Measurements from ENCODE around the gene RHOBTB1. TPM values are rescaled to one million over a fixed set of nuclear protein-coding genes. Genes with fewer than 3 reads are reported as not detected.

The RHOBTB1 gene
- polyA plus RNA-seq, 2 donors, result 0.73 to 0.77 TPM

GRCh38 chr10:60967854-60968484, 24.0 kb upstream of the RHOBTB1 start:
- H3K36me3 ChIP-seq (ENCODE audit: control insufficient read depth in 2 of 2, insufficient read depth in 2 of 2, low read length in 1 of 2), result no peaks in the 10 kb centered on the region
- H3K4me3 ChIP-seq (ENCODE audit: low read depth in 1 of 2, low read length in 2 of 2), result no peak overlapping the region
- no peaks in the 10 kb centered on the region for H3K9me3 ChIP-seq (ENCODE audit: control insufficient read depth in 2 of 2, insufficient read depth in 1 of 2, low read depth in 1 of 2, low read length in 1 of 2)
- H3K27ac ChIP-seq (ENCODE audit: low read depth in 2 of 2, low read length in 1 of 2), result no peak overlapping the region
- H3K27me3 ChIP-seq (ENCODE audit: control insufficient read depth in 1 of 2, insufficient read depth in 2 of 2, low read length in 2 of 2), result no peaks in the 10 kb centered on the region
- whole genome bisulfite sequencing, 2 donors, result 71 to 96% methylated on average over 2 of the region's 2 CpGs
- no peaks in the 10 kb centered on the region for H3K4me1 ChIP-seq (ENCODE audit: control insufficient read depth in 2 of 2, insufficient read depth in 2 of 2, low read length in 1 of 2)

GRCh38 chr10:60967260-60967659, 23.3 kb upstream of the RHOBTB1 start:
- no peak overlapping the region for H3K4me3 ChIP-seq (ENCODE audit: low read depth in 1 of 2, low read length in 2 of 2)
- 61 to 67% methylated on average over 4 of the region's 4 CpGs for WGBS, 2 donors
- no peaks in the 10 kb centered on the region for H3K4me1 ChIP-seq (ENCODE audit: control insufficient read depth in 2 of 2, insufficient read depth in 2 of 2, low read length in 1 of 2)
- no peak overlapping the region for H3K27ac ChIP-seq (ENCODE audit: low read depth in 2 of 2, low read length in 1 of 2)
- H3K9me3 ChIP-seq (ENCODE audit: control insufficient read depth in 2 of 2, insufficient read depth in 1 of 2, low read depth in 1 of 2, low read length in 1 of 2), result no peaks in the 10 kb centered on the region
- no peaks in the 10 kb centered on the region for H3K36me3 ChIP-seq (ENCODE audit: control insufficient read depth in 2 of 2, insufficient read depth in 2 of 2, low read length in 1 of 2)
- H3K27me3 ChIP-seq (ENCODE audit: control insufficient read depth in 1 of 2, insufficient read depth in 2 of 2, low read length in 2 of 2), result no peaks in the 10 kb centered on the region

GRCh38 chr10:60965696-60966095, 21.7 kb upstream of the RHOBTB1 start:
- 80 to 85% methylated on average over 3 of the region's 3 CpGs for WGBS, 2 donors
- no peaks in the 10 kb centered on the region for H3K4me1 ChIP-seq (ENCODE audit: control insufficient read depth in 2 of 2, insufficient read depth in 2 of 2, low read length in 1 of 2)

GRCh38 chr10:60964257-60965235, 20.6 kb upstream of the RHOBTB1 start:
- no peaks in the 10 kb centered on the region for H3K9me3 ChIP-seq (ENCODE audit: control insufficient read depth in 2 of 2, insufficient read depth in 1 of 2, low read depth in 1 of 2, low read length in 1 of 2)
- H3K4me3 ChIP-seq (ENCODE audit: low read depth in 1 of 2, low read length in 2 of 2), result no peak overlapping the region
- no peaks in the 10 kb centered on the region for H3K27me3 ChIP-seq (ENCODE audit: control insufficient read depth in 1 of 2, insufficient read depth in 2 of 2, low read length in 2 of 2)
- H3K27ac ChIP-seq (ENCODE audit: low read depth in 2 of 2, low read length in 1 of 2), result no peak overlapping the region
- no peaks in the 10 kb centered on the region for H3K4me1 ChIP-seq (ENCODE audit: control insufficient read depth in 2 of 2, insufficient read depth in 2 of 2, low read length in 1 of 2)
- H3K36me3 ChIP-seq (ENCODE audit: control insufficient read depth in 2 of 2, insufficient read depth in 2 of 2, low read length in 1 of 2), result no peaks in the 10 kb centered on the region
- WGBS, 2 donors, result 11 to 14% methylated on average over 5 of the region's 5 CpGs

More at GRCh38 chr10:60965696-60966095, 21.7 kb upstream of the RHOBTB1 start:
- Histone ChIP-seq H3K27ac (ENCODE audit: low read depth in 2 of 2, low read length in 1 of 2) (no peak overlapping the region), H3K27me3 (ENCODE audit: control insufficient read depth in 1 of 2, insufficient read depth in 2 of 2, low read length in 2 of 2) (no peaks in the 10 kb centered on the region), H3K4me3 (ENCODE audit: low read depth in 1 of 2, low read length in 2 of 2) (no peak overlapping the region), H3K36me3 (ENCODE audit: control insufficient read depth in 2 of 2, insufficient read depth in 2 of 2, low read length in 1 of 2) (no peaks in the 10 kb centered on the region), H3K9me3 (ENCODE audit: control insufficient read depth in 2 of 2, insufficient read depth in 1 of 2, low read depth in 1 of 2, low read length in 1 of 2) (no peaks in the 10 kb centered on the region)

- no peak overlapping the region for H3K4me3 ChIP-seq (ENCODE audit: low read depth in 1 of 2, low read length in 2 of 2)
- H3K27ac ChIP-seq (ENCODE audit: low read depth in 2 of 2, low read length in 1 of 2), result no peak overlapping the region
- H3K4me1 ChIP-seq (ENCODE audit: control insufficient read depth in 2 of 2, insufficient read depth in 2 of 2, low read length in 1 of 2), result no peaks in the 10 kb centered on the region
- no peaks in the 10 kb centered on the region for H3K36me3 ChIP-seq (ENCODE audit: control insufficient read depth in 2 of 2, insufficient read depth in 2 of 2, low read length in 1 of 2)
- H3K9me3 ChIP-seq (ENCODE audit: control insufficient read depth in 2 of 2, insufficient read depth in 1 of 2, low read depth in 1 of 2, low read length in 1 of 2), result no peaks in the 10 kb centered on the region
- 14 to 15% methylated on average over 4 of the region's 4 CpGs for WGBS, 2 donors
- H3K27me3 ChIP-seq (ENCODE audit: control insufficient read depth in 1 of 2, insufficient read depth in 2 of 2, low read length in 2 of 2), result no peaks in the 10 kb centered on the region
Measured at GRCh38 chr10:60963441-60964256, 19.7 kb upstream of the RHOBTB1 start.

- no peak overlapping the region for H3K4me3 ChIP-seq (ENCODE audit: low read depth in 1 of 2, low read length in 2 of 2)
- no peaks in the 10 kb centered on the region for H3K27me3 ChIP-seq (ENCODE audit: control insufficient read depth in 1 of 2, insufficient read depth in 2 of 2, low read length in 2 of 2)
- WGBS, 2 donors, result 63 to 72% methylated on average over 3 of the region's 3 CpGs
- H3K4me1 ChIP-seq (ENCODE audit: control insufficient read depth in 2 of 2, insufficient read depth in 2 of 2, low read length in 1 of 2), result no peaks in the 10 kb centered on the region
- H3K9me3 ChIP-seq (ENCODE audit: control insufficient read depth in 2 of 2, insufficient read depth in 1 of 2, low read depth in 1 of 2, low read length in 1 of 2), result no peaks in the 10 kb centered on the region
- H3K36me3 ChIP-seq (ENCODE audit: control insufficient read depth in 2 of 2, insufficient read depth in 2 of 2, low read length in 1 of 2), result no peaks in the 10 kb centered on the region
- no peak overlapping the region for H3K27ac ChIP-seq (ENCODE audit: low read depth in 2 of 2, low read length in 1 of 2)
Measured at GRCh38 chr10:60962946-60963345, 19.0 kb upstream of the RHOBTB1 start.

GRCh38 chr10:60960913-60961312, 16.9 kb upstream of the RHOBTB1 start:
- WGBS, 2 donors, result 82% methylated on average over 1 of the region's 1 CpG
- Histone ChIP-seq H3K9me3 (ENCODE audit: control insufficient read depth in 2 of 2, insufficient read depth in 1 of 2, low read depth in 1 of 2, low read length in 1 of 2) (no peaks in the 10 kb centered on the region), H3K27ac (ENCODE audit: low read depth in 2 of 2, low read length in 1 of 2) (no peak overlapping the region), H3K27me3 (ENCODE audit: control insufficient read depth in 1 of 2, insufficient read depth in 2 of 2, low read length in 2 of 2) (no peaks in the 10 kb centered on the region), H3K4me3 (ENCODE audit: low read depth in 1 of 2, low read length in 2 of 2) (no peak overlapping the region), H3K36me3 (ENCODE audit: control insufficient read depth in 2 of 2, insufficient read depth in 2 of 2, low read length in 1 of 2) (no peaks in the 10 kb centered on the region), H3K4me1 (ENCODE audit: control insufficient read depth in 2 of 2, insufficient read depth in 2 of 2, low read length in 1 of 2) (no peaks in the 10 kb centered on the region)

GRCh38 chr10:60960031-60960430, 16.0 kb upstream of the RHOBTB1 start:
- Histone ChIP-seq H3K27ac (ENCODE audit: low read depth in 2 of 2, low read length in 1 of 2) (no peak overlapping the region), H3K4me3 (ENCODE audit: low read depth in 1 of 2, low read length in 2 of 2) (no peak overlapping the region), H3K36me3 (ENCODE audit: control insufficient read depth in 2 of 2, insufficient read depth in 2 of 2, low read length in 1 of 2) (no peaks in the 10 kb centered on the region), H3K9me3 (ENCODE audit: control insufficient read depth in 2 of 2, insufficient read depth in 1 of 2, low read depth in 1 of 2, low read length in 1 of 2) (no peaks in the 10 kb centered on the region), H3K4me1 (ENCODE audit: control insufficient read depth in 2 of 2, insufficient read depth in 2 of 2, low read length in 1 of 2) (no peaks in the 10 kb centered on the region), H3K27me3 (ENCODE audit: control insufficient read depth in 1 of 2, insufficient read depth in 2 of 2, low read length in 2 of 2) (no peaks in the 10 kb centered on the region)
- WGBS, 2 donors, result 80 to 91% methylated on average over 3 of the region's 3 CpGs

- 44 to 46% methylated on average over 3 of the region's 3 CpGs for WGBS, 2 donors
- H3K36me3 ChIP-seq (ENCODE audit: control insufficient read depth in 2 of 2, insufficient read depth in 2 of 2, low read length in 1 of 2), result no peaks in the 10 kb centered on the region
- H3K27ac ChIP-seq (ENCODE audit: low read depth in 2 of 2, low read length in 1 of 2), result no peak overlapping the region
- no peaks in the 10 kb centered on the region for H3K27me3 ChIP-seq (ENCODE audit: control insufficient read depth in 1 of 2, insufficient read depth in 2 of 2, low read length in 2 of 2)
- H3K9me3 ChIP-seq (ENCODE audit: control insufficient read depth in 2 of 2, insufficient read depth in 1 of 2, low read depth in 1 of 2, low read length in 1 of 2), result no peaks in the 10 kb centered on the region
- no peak overlapping the region for H3K4me3 ChIP-seq (ENCODE audit: low read depth in 1 of 2, low read length in 2 of 2)
- no peaks in the 10 kb centered on the region for H3K4me1 ChIP-seq (ENCODE audit: control insufficient read depth in 2 of 2, insufficient read depth in 2 of 2, low read length in 1 of 2)
Measured at GRCh38 chr10:60958892-60959601, 15.1 kb upstream of the RHOBTB1 start.
